ENCODE data around the gene CSNK1D.
"Not testable (repeated sequence)": the region's sequence is repeated elsewhere in the genome, so short reads cannot be mapped to it uniquely, and the experiment has no call there.

Gene CSNK1D

DNA sequence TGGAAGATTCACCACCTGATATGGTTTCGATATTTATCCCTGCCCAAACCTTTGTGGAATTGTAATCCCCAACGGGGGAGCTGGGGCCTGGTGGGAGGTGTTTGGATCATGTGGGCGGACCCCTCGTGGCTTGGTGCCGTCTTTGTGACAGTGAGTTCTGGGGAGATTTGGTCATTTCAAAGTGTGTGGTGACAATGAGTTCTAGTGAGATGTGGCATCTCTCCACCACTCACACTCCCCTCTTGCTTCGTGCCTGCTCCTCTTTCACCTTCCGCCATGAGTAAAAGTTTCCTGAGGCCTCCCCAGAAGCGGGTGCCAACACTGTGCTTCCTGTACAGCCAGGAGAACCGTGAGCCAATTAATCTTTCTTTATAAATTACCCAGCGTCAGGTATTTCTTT is 70.5 kb downstream of the CSNK1D start:
- Mint-ChIP-seq H3K27me3 (no peaks in the 10 kb centered on the region), H3K27ac (no peak overlapping the region), H3K4me1 (peaks cover 89% of the 10 kb centered on the region), H3K4me3 (peak overlapping the region in 1 of 2 donors; percentile 11), H3K9me3 (no peaks in the 10 kb centered on the region)
- ATAC-seq (no peak), DNase-seq (no peak)

DNA sequence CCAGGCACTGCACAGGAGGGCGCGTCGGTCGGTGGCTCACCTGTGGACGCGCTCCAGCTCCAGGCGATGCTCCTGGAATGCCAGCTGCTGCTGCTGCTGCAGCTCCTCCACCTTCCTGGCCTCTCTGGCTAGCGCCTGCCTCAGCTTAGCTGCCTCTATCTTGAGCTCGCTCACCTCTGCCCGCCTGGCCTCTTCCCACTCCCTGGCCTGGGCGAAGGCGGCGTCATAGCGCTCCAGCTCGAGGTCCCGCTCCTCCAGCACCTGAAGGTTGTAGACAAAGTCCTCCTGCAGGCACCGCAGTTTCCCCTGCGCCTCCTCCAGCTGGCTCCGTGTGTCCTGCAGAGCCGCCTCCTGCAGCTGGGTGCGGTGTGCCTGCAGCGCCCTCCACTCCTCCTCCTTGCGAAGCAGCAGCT is 72.0 kb downstream of the CSNK1D start:
- Mint-ChIP-seq H3K27ac (no peak overlapping the region), H3K9me3 (no peaks in the 10 kb centered on the region), H3K4me3 (peak overlapping the region; percentile 10 to 78), H3K27me3 (no peaks in the 10 kb centered on the region), H3K4me1 (peaks cover 87% of the 10 kb centered on the region)
- DNase-seq = no peak
- no peak for ATAC-seq

GRCh38 chr17:82200743-82201497 is 72.6 kb downstream of the CSNK1D start:
- H3K27me3 Mint-ChIP-seq = no peaks in the 10 kb centered on the region
- H3K4me1 Mint-ChIP-seq = peaks cover 81% of the 10 kb centered on the region
- peak overlapping the region; percentile 75 to 77 for H3K4me3 Mint-ChIP-seq
- H3K9me3 Mint-ChIP-seq = no peaks in the 10 kb centered on the region
- peak overlapping the region; percentile 87 to 89 for H3K27ac Mint-ChIP-seq
- ATAC-seq = peak; percentile 94
- DNase-seq = peak; percentile 67 to 88

GRCh38 chr17:82200135-82200534 is 73.4 kb downstream of the CSNK1D start:
- no peak for DNase-seq
- Mint-ChIP-seq H3K27ac (peak overlapping the region; percentile 87 to 91), H3K27me3 (no peaks in the 10 kb centered on the region), H3K9me3 (no peaks in the 10 kb centered on the region), H3K4me1 (peaks cover 74% of the 10 kb centered on the region), H3K4me3 (peak overlapping the region; percentile 75 to 77)
- no peak for ATAC-seq

- H3K9me3 Mint-ChIP-seq = no peaks in the 10 kb centered on the region
- H3K27ac Mint-ChIP-seq = peak overlapping the region in 1 of 2 donors; percentile 74
- no peak for ATAC-seq
- no peak for DNase-seq
- H3K27me3 Mint-ChIP-seq = no peaks in the 10 kb centered on the region
- H3K4me1 Mint-ChIP-seq = peaks cover 67% of the 10 kb centered on the region
- H3K4me3 Mint-ChIP-seq = peak overlapping the region; percentile 49 to 75
Measured at GRCh38 chr17:82199496-82199895, 74.0 kb downstream of the CSNK1D start.

DNA sequence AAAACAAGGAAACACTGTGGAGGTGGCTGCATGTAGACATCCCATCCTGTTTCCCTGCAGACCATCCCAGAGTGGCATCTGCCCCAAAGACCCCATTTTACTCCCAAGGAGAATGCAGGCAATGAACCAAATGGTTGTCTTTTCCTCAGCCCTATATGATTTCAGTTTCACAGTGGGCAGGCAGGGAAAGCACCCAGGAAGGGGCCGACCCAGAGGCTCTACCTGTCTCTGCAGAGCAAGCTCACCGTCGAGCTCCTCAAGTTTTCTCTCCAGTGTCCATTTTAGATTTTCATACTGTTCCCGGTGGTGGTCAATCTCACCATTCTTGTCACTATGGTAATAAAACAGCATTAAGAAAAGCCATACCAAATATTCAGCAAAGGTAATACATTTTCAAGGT is 75.4 kb downstream of the CSNK1D start:
- no peaks in the 10 kb centered on the region for H3K27me3 Mint-ChIP-seq
- peak overlapping the region; percentile 14 to 49 for H3K27ac Mint-ChIP-seq
- peak overlapping the region; percentile 53 to 76 for H3K4me3 Mint-ChIP-seq
- ATAC-seq (peak; percentile 61), DNase-seq (no peak)
- peaks cover 55% of the 10 kb centered on the region for H3K4me1 Mint-ChIP-seq
- no peaks in the 10 kb centered on the region for H3K9me3 Mint-ChIP-seq

GRCh38 chr17:82195675-82196672 is 77.5 kb downstream of the CSNK1D start:
- no peaks in the 10 kb centered on the region for H3K27me3 Mint-ChIP-seq
- no peak overlapping the region for H3K4me3 Mint-ChIP-seq
- H3K4me1 Mint-ChIP-seq = peaks cover 33% of the 10 kb centered on the region
- ATAC-seq = no peak
- no peak for DNase-seq
- H3K27ac Mint-ChIP-seq = no peak overlapping the region
- no peaks in the 10 kb centered on the region for H3K9me3 Mint-ChIP-seq

DNA sequence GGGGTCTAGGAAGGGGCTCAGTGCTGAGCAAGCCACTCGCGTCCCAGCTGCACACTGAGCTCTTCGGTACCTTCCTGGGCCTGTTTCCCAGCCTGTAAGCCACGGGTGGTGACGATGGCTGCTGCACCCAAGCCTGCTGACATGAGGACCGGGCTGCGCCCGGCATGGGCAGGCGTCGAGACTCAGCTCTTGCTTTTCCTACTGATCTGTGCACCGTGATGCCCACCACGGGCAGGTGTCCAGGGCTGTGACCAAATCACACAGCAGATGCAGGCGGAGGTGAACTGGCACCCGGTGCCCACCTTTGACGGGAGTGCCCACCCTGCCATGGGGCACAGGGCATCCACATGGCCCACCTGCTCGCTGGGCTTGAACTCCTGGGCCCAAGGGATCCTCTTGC is 78.7 kb downstream of the CSNK1D start:
- peaks cover 21% of the 10 kb centered on the region for H3K4me1 Mint-ChIP-seq
- H3K9me3 Mint-ChIP-seq = no peaks in the 10 kb centered on the region
- no peak overlapping the region for H3K4me3 Mint-ChIP-seq
- no peak for DNase-seq
- no peak overlapping the region for H3K27ac Mint-ChIP-seq
- ATAC-seq = no peak
- H3K27me3 Mint-ChIP-seq = no peaks in the 10 kb centered on the region

- H3K27me3 Mint-ChIP-seq = no peaks in the 10 kb centered on the region
- H3K4me1 Mint-ChIP-seq = peaks cover 10% of the 10 kb centered on the region
- DNase-seq (no peak), ATAC-seq (no peak)
- H3K27ac Mint-ChIP-seq = peak overlapping the region in 1 of 2 donors; percentile 52
- H3K4me3 Mint-ChIP-seq = no peak overlapping the region
- no peaks in the 10 kb centered on the region for H3K9me3 Mint-ChIP-seq
Measured at GRCh38 chr17:82193520-82194220, 79.8 kb downstream of the CSNK1D start.

GRCh38 chr17:82193050-82193449 is 80.5 kb downstream of the CSNK1D start:
- H3K4me1 Mint-ChIP-seq, H3K27ac Mint-ChIP-seq, H3K27me3 Mint-ChIP-seq, ATAC-seq, DNase-seq, H3K9me3 Mint-ChIP-seq, H3K4me3 Mint-ChIP-seq: not testable (repeated sequence)

All from stimulated activated naive CD8-positive, alpha-beta T cell treated with anti-CD3 and anti-CD28 coated beads, Interleukin-15, amount 100 ng/mL, for 72 hours (primary cell).